NCI-H2171 (cell line): ENCODE results near the gene KCNIP1.

ENCODE experiments used
- DNase-seq: peaks from one replicate; lab custom pipeline; 2025; lab: John Stamatoyannopoulos, UW

The KCNIP1 gene

GRCh38 chr5:170643591-170643990 lies 139.8 kb downstream of the KCNIP1 start:
- no peak for DNase-seq

- no peak for DNase-seq
These were observed 140.7 kb downstream of the KCNIP1 start for GRCh38 chr5:170644501-170644900.

- no peak for DNase-seq
These were observed 144.7 kb downstream of the KCNIP1 start for GRCh38 chr5:170648541-170648940.

- no peak for DNase-seq
These were observed 147.0 kb downstream of the KCNIP1 start for GRCh38 chr5:170650850-170651249.

GRCh38 chr5:170651604-170652277 lies 147.9 kb downstream of the KCNIP1 start:
- no peak for DNase-seq

- DNase-seq: no peak
These were observed 151.7 kb downstream of the KCNIP1 start for GRCh38 chr5:170655476-170655875.

GRCh38 chr5:170655920-170656319 lies 152.1 kb downstream of the KCNIP1 start:
- no peak for DNase-seq

GRCh38 chr5:170656346-170656745 lies 152.5 kb downstream of the KCNIP1 start:
- no peak for DNase-seq

GRCh38 chr5:170660531-170660930 lies 156.7 kb downstream of the KCNIP1 start:
- no peak for DNase-seq

GRCh38 chr5:170662966-170663365 lies 159.1 kb downstream of the KCNIP1 start:
- DNase-seq: no peak

GRCh38 chr5:170678811-170679210 lies 175.0 kb downstream of the KCNIP1 start:
- DNase-seq: no peak

GRCh38 chr5:170681013-170681433 lies 177.2 kb downstream of the KCNIP1 start:
- no peak for DNase-seq

- no peak for DNase-seq
These were observed 187.8 kb downstream of the KCNIP1 start for GRCh38 chr5:170691657-170692056.

GRCh38 chr5:170693701-170694100 lies 189.9 kb downstream of the KCNIP1 start:
- no peak for DNase-seq

GRCh38 chr5:170694911-170695310 lies 191.1 kb downstream of the KCNIP1 start:
- no peak for DNase-seq

- DNase-seq: no peak
These were observed 193.2 kb downstream of the KCNIP1 start for GRCh38 chr5:170697031-170697430.

- DNase-seq: no peak
These were observed 196.7 kb downstream of the KCNIP1 start for GRCh38 chr5:170700503-170700902.

GRCh38 chr5:170701334-170701733 lies 197.5 kb downstream of the KCNIP1 start:
- DNase-seq: no peak

- DNase-seq: no peak
These were observed 200.8 kb downstream of the KCNIP1 start for GRCh38 chr5:170704417-170705192.

GRCh38 chr5:170709640-170710039 lies 205.8 kb downstream of the KCNIP1 start:
- no peak for DNase-seq

- no peak for DNase-seq
These were observed 207.5 kb downstream of the KCNIP1 start for GRCh38 chr5:170711300-170711699.

GRCh38 chr5:170715141-170715540 lies 211.3 kb downstream of the KCNIP1 start:
- no peak for DNase-seq

GRCh38 chr5:170716396-170716795 lies 212.6 kb downstream of the KCNIP1 start:
- no peak for DNase-seq

- DNase-seq: no peak
These were observed 215.7 kb downstream of the KCNIP1 start for GRCh38 chr5:170719551-170719950.
